ENCODE data around the gene CYP39A1. TPM values are rescaled to one million over a fixed set of nuclear protein-coding genes. Genes with fewer than 3 reads are reported as not detected.

Gene CYP39A1
- total RNA-seq, 4 donors from 2014 or later: 2.8 to 13.1 (median 5.4) TPM

- DNase-seq (ENCODE audit: low spot score): no peak
- ATAC-seq (ENCODE audit: low FRiP score): no peak
- TF ChIP-seq CTCF (IDR thresholded peaks at IDR 0.05): no peak
Measured at GRCh38 chr6:46688117-46688965, 35.7 kb upstream of the CYP39A1 start.

- no peak for DNase-seq (ENCODE audit: low spot score)
- ATAC-seq (ENCODE audit: low FRiP score): no peak
Measured at GRCh38 chr6:46687619-46688097, 35.0 kb upstream of the CYP39A1 start, which contains the start of gene TDRD6. TSS of gene TDRD6 (plus strand) at chr6:46687885. CDS start at chr6:46688129, 244 bp downstream.

GRCh38 chr6:46684771-46685170 lies 32.2 kb upstream of the CYP39A1 start:
- ATAC-seq (ENCODE audit: low FRiP score) (no peak), DNase-seq (ENCODE audit: low spot score) (no peak)
- no peak for TF ChIP-seq CTCF (IDR thresholded peaks at IDR 0.05)

More at GRCh38 chr6:46687619-46688097, 35.0 kb upstream of the CYP39A1 start, which contains the start of gene TDRD6:
- TF ChIP-seq CTCF (IDR thresholded peaks at IDR 0.05): no peak

GRCh38 chr6:46677314-46677654 lies 24.7 kb upstream of the CYP39A1 start:
- TF ChIP-seq CTCF (IDR thresholded peaks at IDR 0.05): no peak
- no peak for DNase-seq (ENCODE audit: low spot score)
- no peak for ATAC-seq (ENCODE audit: low FRiP score)

- no peak for TF ChIP-seq CTCF (IDR thresholded peaks at IDR 0.05)
- DNase-seq (ENCODE audit: low spot score) (no peak), ATAC-seq (ENCODE audit: low FRiP score) (no peak)
Measured at GRCh38 chr6:46676604-46677313, 24.1 kb upstream of the CYP39A1 start.

GRCh38 chr6:46674410-46674809 lies 21.8 kb upstream of the CYP39A1 start:
- ATAC-seq (ENCODE audit: low FRiP score) (no peak), DNase-seq (ENCODE audit: low spot score) (no peak)
- TF ChIP-seq CTCF (IDR thresholded peaks at IDR 0.05): no peak
